Body of pancreas (tissue), 4 donors: Measurements from ENCODE around the gene NUP93.

ENCODE experiments used
- CTCF ChIP-seq, 7 experiments: fragments of 450-650 bp in 4 of 7; fragments of 200-600 bp in 3 of 7; sonication (generic) in 3 of 7; IDR thresholded peaks; one replicate each; pipeline ENCODE4 v1.5.1; 2016 to 2019; ENCODE audit warnings: antibody characterized with exemption in 7 of 7
- POLR2A ChIP-seq, 3 donors: fragments of 450-650 bp; IDR thresholded peaks; one replicate each; pipeline ENCODE4 v1.6.1; 2016; ENCODE audit warnings: antibody characterized with exemption in 3 of 3, mild to moderate bottlenecking in 2 of 3

- TF ChIP-seq POLR2A (IDR thresholded peaks at IDR 0.05) (no peak), CTCF (IDR thresholded peaks at IDR 0.05) (no peak)
Measured at GRCh38 chr16:56885446-56886162, 155.7 kb downstream of the NUP93 start.
